Measurements from ENCODE around the gene CLDN5. TPM values are rescaled to one million over a fixed set of nuclear protein-coding genes. Genes with fewer than 3 reads are reported as not detected.

Gene CLDN5, protein sequence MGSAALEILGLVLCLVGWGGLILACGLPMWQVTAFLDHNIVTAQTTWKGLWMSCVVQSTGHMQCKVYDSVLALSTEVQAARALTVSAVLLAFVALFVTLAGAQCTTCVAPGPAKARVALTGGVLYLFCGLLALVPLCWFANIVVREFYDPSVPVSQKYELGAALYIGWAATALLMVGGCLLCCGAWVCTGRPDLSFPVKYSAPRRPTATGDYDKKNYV
- not detected in 2 replicates for total RNA-seq (2022)
- not detected for Bru-seq, nascent RNA
- BruChase-seq, experiment 1, labeled RNA remaining after a 2-hour chase: not detected
- BruChase-seq, experiment 2, labeled RNA remaining after a 6-hour chase: not detected
- long read RNA-seq: 0 reads

DNA sequence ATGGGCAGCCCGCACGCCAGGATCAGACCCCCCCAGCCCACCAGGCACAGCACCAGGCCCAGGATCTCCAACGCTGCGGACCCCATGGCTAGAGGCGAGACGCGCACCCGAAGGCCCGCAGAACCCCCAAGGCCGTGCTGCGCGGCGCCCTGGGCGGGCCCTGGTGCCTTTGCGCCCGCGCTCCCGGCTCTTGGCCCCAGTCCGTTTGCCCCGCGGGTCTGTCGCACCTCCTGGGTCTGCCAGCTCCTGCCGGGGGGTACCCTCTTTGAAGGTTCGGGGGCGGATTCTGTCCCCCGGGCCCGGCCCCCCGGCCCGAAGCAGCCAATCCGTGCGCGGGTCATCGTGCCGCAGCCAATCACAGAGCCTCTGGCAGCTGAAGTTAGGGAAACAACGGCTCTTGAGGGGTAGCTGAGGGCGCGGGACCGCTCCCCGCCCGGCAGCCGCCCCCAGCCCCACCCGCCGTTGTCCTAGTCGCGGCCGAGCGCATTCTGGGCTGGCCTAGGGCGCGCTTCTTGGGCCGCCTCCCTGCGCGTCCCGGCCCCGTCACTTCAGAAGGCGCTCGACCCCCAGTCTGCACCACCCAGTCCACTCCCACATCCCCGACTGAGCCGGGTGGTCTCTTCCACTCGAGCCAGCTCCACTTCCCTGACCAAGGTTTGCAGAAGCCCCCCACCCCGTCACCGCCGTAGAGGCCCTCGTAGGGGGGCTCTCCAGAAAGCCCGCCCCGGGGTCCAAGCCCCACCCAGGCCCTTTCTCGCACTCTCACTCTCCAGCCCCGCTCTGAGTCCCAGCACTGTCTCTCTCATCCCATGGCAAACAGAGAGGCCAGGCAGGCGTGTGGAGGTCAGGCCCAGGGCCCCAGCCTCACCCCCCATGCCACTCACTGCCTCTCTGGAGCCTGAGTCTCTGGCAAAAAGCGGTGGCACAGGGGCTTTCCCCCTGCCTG lies at the start of gene CLDN5:
TSS of gene CLDN5 (minus strand) at position 241 of the 946 bp plus-strand sequence. CDS start at position 86, 155 bp downstream.
- H3K4me3 Mint-ChIP-seq (ENCODE audit: unreplicated experiment): no peak within 1 kb of the TSS
- Histone ChIP-seq H3K36me3 (ENCODE audit: control insufficient read depth, insufficient read depth, low read length) (no peaks in the 10 kb centered on the region), H3K4me1 (no peaks in the 10 kb centered on the region), H3K27me3 (replicated peaks; ENCODE audit: control insufficient read depth, insufficient read depth, low read length) (no peaks in the 10 kb centered on the region), H3K9me3 (no peaks in the 10 kb centered on the region), H3K4me3 (ENCODE audit: low read depth, low read length) (no peak within 1 kb of the TSS)
- ChIA-PET CTCF (no interaction called here), POLR2A (no interaction called here)
- H3K36me3 Mint-ChIP-seq (ENCODE audit: insufficient read depth, unreplicated experiment): peaks cover 8% of the 10 kb centered on the region
- BruUV-seq (replicated peaks): no TSS peak
- H3K27ac Mint-ChIP-seq (ENCODE audit: unreplicated experiment): no peak within 1 kb of the TSS
- no peak for TF ChIP-seq CTCF (IDR thresholded peaks at IDR 0.05; ENCODE audit: insufficient read depth in 1 of 2, low read depth in 1 of 2, low read length in 1 of 2, severe bottlenecking in 1 of 2, unreplicated experiment in 1 of 2)
- no peaks in the 10 kb centered on the region for H3K9me3 Mint-ChIP-seq (ENCODE audit: unreplicated experiment)
- DNase-seq: no peak
- H3K4me1 Mint-ChIP-seq (ENCODE audit: low read depth, unreplicated experiment): no peaks in the 10 kb centered on the region
- H3K27me3 Mint-ChIP-seq (ENCODE audit: insufficient read depth, unreplicated experiment): no peaks in the 10 kb centered on the region
- intact Hi-C loops (cut with micrococcal nuclease; ENCODE audit: unreplicated experiment): no loop called here

GRCh38 chr22:19571995-19572394 lies 47.8 kb upstream of the CLDN5 start:
- DNase-seq: no peak
- H3K4me1 Mint-ChIP-seq (ENCODE audit: low read depth, unreplicated experiment): no peaks in the 10 kb centered on the region
- Histone ChIP-seq H3K9me3 (no peaks in the 10 kb centered on the region), H3K36me3 (ENCODE audit: control insufficient read depth, insufficient read depth, low read length) (no peaks in the 10 kb centered on the region), H3K4me3 (ENCODE audit: low read depth, low read length) (no peak overlapping the region), H3K27me3 (replicated peaks; ENCODE audit: control insufficient read depth, insufficient read depth, low read length) (no peaks in the 10 kb centered on the region), H3K4me1 (no peaks in the 10 kb centered on the region)
- intact Hi-C loops (cut with micrococcal nuclease; ENCODE audit: unreplicated experiment): no loop called here
- CTCF ChIA-PET: no interaction called here
- H3K27ac Mint-ChIP-seq (ENCODE audit: unreplicated experiment): no peak overlapping the region
- H3K36me3 Mint-ChIP-seq (ENCODE audit: insufficient read depth, unreplicated experiment): no peaks in the 10 kb centered on the region
- BruUV-seq (replicated peaks): no TSS peak
- no peak overlapping the region for H3K4me3 Mint-ChIP-seq (ENCODE audit: unreplicated experiment)
- no peaks in the 10 kb centered on the region for H3K9me3 Mint-ChIP-seq (ENCODE audit: unreplicated experiment)
- H3K27me3 Mint-ChIP-seq (ENCODE audit: insufficient read depth, unreplicated experiment): peaks cover 11% of the 10 kb centered on the region
- POLR2A ChIA-PET: no interaction called here
- TF ChIP-seq CTCF (IDR thresholded peaks at IDR 0.05; ENCODE audit: insufficient read depth in 1 of 2, low read depth in 1 of 2, low read length in 1 of 2, severe bottlenecking in 1 of 2, unreplicated experiment in 1 of 2): no peak

GRCh38 chr22:19571207-19571795 lies 47.1 kb upstream of the CLDN5 start:
- H3K27ac Mint-ChIP-seq (ENCODE audit: unreplicated experiment): no peak overlapping the region
- H3K4me3 ChIP-seq (ENCODE audit: low read depth, low read length): no peak overlapping the region
- no peaks in the 10 kb centered on the region for H3K4me1 ChIP-seq
- no peaks in the 10 kb centered on the region for H3K9me3 Mint-ChIP-seq (ENCODE audit: unreplicated experiment)
- ChIA-PET POLR2A (no interaction called here), CTCF (no interaction called here)
- no TSS peak for BruUV-seq (replicated peaks)
- no peak for TF ChIP-seq CTCF (IDR thresholded peaks at IDR 0.05; ENCODE audit: insufficient read depth in 1 of 2, low read depth in 1 of 2, low read length in 1 of 2, severe bottlenecking in 1 of 2, unreplicated experiment in 1 of 2)
- H3K27me3 ChIP-seq (replicated peaks; ENCODE audit: control insufficient read depth, insufficient read depth, low read length): no peaks in the 10 kb centered on the region
- no peak for DNase-seq
- peaks cover 12% of the 10 kb centered on the region for H3K27me3 Mint-ChIP-seq (ENCODE audit: insufficient read depth, unreplicated experiment)
- H3K9me3 ChIP-seq: no peaks in the 10 kb centered on the region
- no peaks in the 10 kb centered on the region for H3K36me3 Mint-ChIP-seq (ENCODE audit: insufficient read depth, unreplicated experiment)
- no peak overlapping the region for H3K4me3 Mint-ChIP-seq (ENCODE audit: unreplicated experiment)
- intact Hi-C loops (cut with micrococcal nuclease; ENCODE audit: unreplicated experiment): no loop called here
- H3K4me1 Mint-ChIP-seq (ENCODE audit: low read depth, unreplicated experiment): no peaks in the 10 kb centered on the region
- H3K36me3 ChIP-seq (ENCODE audit: control insufficient read depth, insufficient read depth, low read length): no peaks in the 10 kb centered on the region

All from Caco-2 (cell line).